Measurements from ENCODE around the gene NEO1.

The NEO1 gene

DNA sequence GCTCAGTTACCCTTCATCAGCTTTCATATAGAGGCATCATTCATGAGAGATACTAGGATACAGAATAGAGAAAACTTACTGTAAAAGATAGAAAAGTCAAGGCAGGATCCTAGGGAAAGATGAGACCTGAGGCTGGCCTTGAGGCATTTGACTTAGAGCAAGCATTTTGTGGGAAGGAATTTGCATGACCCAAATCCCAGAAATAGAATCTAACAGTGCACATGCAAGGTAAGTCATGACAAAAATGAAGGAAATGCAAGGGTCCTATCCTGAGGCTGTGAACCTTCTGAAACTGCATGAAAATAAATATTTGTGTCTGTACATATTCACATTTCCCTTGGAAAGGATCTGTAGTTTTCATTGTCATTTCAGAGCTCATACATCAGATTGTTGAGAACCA is 194.2 kb downstream of the NEO1 start:
- in situ Hi-C loops (cut with MboI; ENCODE audit: low sequenced_read_pairs): loop anchor here (25.0 kb wide), 1 partner anchor 534 kb away; no protein-coding TSS in a partner anchor

DNA sequence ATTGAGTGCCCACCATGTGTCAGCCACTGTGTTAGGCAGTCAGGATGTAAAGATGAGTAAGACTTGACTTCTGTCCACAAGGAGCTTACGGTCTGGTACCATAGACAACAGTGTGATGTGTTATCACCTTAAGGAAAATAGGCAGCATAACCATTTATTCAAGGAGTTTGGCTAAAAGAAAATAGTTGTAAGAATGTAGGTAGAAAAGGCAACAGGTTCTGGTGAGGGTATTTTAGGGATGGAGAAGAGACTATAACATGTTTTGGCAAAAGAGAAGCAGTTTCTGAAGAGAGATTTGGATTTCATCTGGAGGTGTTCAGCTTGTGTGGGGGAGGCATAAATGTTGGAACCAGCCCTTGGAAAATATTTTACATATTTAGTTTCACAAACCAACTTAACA is 194.6 kb downstream of the NEO1 start:
- in situ Hi-C loops (cut with MboI; ENCODE audit: low sequenced_read_pairs): loop anchor here (25.0 kb wide), 1 partner anchor 535 kb away; no protein-coding TSS in a partner anchor

DNA sequence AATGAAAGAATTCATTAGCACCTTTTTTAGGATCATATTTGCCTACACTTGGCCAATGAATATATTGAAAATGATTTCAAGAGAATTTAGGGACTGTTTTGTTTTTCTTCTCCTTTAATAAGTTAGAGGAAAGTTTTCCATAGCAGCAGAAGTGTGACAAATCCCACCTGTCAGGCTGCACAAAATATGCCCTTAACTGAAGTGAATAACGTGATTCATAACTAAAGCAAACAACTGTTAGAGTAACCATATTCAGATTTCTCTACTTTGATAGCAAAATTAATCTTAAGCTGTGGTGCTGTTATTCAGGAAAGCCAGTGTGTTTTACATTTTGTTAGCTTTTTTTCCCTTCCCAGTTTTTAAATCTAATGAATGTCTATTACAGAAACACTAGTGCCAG is 195.1 kb downstream of the NEO1 start:
- in situ Hi-C loops (cut with MboI; ENCODE audit: low sequenced_read_pairs): loop anchor here (25.0 kb wide), 1 partner anchor 535 kb away; no protein-coding TSS in a partner anchor

DNA sequence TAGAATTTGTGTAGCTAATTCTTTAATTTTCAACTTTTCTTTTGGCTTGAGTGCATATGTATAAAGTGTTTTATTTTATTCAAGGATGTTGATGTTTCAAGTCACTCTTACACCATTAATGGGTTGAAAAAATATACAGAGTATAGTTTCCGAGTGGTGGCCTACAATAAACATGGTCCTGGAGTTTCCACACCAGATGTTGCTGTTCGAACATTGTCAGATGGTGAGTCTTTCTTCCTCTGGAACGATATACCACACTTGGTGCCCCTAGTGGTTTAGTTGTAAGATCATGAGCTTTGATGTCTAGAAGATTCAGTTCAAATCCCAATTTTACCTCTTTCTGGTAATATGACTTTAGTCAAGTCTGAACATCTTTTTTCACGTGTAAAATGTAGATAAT is 197.2 kb downstream of the NEO1 start:
- in situ Hi-C loops (cut with MboI; ENCODE audit: low sequenced_read_pairs): loop anchor here (25.0 kb wide), 1 partner anchor 537 kb away; no protein-coding TSS in a partner anchor

DNA sequence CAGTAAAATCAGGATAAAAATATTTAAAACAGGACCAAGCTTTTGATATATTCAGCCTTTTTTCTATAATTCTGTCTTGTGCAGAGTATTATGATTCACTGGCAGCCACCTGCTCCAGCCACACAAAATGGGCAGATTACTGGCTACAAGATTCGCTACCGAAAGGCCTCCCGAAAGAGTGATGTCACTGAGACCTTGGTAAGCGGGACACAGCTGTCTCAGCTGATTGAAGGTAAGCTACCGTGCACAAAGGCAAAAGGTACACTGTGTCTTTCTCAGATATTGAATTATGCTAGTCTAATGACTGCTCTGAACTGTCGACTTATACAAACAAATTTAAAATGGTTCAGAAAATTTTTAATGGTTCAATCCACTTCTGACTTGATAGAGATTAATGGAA is 202.3 kb downstream of the NEO1 start:
- in situ Hi-C loops (cut with MboI; ENCODE audit: low sequenced_read_pairs): no loop called here

DNA sequence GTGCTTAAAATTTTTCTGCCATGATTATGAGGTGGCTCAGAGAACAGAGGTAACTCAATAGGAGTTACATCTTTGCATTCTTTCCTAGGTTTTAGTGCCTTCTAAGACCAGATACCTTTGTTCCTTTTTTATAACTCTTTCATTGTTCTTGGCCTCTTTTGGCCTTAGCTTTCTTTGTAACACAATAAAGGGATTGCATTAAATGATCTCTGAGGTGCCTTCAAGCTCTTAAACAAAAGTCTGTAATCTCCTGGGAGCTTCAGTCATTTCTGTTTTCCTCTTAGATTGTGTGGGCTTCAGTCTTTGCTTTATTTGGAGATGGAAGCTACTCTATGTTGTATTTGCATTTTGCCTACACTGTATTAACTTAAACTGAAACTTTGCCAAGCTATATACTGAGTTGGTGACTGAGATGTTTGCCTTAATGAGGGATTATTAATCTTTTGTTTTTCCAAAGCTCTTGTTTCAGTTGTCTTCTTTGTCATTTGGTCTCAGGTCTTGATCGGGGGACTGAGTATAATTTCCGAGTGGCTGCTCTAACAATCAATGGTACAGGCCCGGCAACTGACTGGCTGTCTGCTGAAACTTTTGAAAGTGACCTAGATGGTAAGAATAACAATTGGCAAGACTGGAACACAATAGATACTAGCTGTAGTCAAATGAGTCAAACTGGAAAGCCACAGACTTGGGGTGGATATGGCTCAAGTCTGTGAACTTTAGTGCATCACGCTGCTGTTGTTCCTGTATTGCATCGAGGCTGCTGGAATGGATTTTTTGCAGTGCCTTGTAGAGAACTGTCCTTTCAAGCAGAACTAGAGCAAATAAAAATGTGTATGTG is 206.2 kb downstream of the NEO1 start:
- in situ Hi-C loops (cut with MboI; ENCODE audit: low sequenced_read_pairs): no loop called here

DNA sequence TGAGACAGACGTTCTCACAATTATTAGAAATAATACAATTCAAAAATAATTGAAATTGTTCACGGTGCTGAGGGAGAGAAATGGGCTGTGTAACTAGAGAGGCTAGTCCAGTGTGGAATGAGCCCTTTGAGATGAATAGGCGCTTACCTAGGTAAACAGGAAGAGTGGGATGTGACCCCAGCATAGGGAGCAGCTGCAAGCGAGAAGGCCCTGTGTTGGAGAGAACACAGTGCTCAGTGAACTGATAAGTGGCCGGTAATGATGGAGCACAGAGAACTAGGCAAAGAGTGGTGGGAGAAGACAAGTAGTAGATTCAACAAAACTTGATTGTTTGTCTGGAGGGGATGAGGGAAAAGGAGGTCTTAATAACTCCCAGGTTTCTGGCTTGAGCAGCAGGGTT is 212.6 kb downstream of the NEO1 start:
- in situ Hi-C loops (cut with MboI; ENCODE audit: low sequenced_read_pairs): no loop called here

DNA sequence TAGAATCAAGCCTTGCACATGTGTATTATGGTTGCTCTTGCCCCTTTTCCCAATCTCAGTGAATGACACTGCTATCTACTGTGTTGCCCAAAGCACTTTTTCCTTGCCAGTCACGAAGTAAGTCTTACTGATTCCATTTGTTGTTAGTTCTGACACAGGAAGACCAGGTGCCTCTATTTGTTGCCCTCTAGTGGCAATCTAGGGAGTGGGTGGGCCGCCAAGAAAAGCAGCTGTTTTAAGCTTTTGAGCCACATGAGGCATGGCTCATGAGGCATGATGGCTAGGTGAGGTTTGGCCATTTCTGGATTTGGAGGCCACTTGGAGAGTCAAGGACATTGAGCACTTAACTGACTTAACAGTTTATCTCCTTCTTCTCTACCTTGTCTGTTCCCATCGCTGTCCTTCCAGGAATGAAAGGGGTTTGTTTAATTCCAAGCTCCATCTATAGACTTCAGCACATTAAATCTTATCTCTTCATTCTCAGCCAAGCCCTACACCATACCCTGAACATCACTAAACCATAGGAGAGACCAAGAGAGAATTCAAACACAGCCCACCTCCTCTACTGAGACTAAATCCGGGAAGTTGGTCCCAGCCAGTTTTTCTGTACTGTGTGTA is 213.4 kb downstream of the NEO1 start:
- in situ Hi-C loops (cut with MboI; ENCODE audit: low sequenced_read_pairs): no loop called here

DNA sequence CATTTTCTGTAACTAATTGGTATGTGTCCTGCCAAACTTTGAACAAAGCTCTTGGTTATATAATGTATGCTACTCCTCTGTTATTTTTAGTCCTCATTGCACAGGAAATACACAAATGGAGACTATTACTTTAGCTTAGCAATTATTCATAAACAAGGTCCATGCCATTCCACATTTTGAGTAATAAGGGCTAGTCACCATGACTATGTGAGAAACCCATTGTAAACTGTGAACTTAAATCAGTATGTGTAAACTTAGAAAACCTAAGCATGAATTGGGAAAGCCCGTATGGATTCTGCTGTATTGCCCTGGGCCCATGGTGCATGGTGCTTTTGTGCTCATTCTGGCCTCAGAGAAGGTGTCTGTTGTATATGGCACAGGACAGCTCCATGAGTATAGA is 216.2 kb downstream of the NEO1 start:
- in situ Hi-C loops (cut with MboI; ENCODE audit: low sequenced_read_pairs): no loop called here

DNA sequence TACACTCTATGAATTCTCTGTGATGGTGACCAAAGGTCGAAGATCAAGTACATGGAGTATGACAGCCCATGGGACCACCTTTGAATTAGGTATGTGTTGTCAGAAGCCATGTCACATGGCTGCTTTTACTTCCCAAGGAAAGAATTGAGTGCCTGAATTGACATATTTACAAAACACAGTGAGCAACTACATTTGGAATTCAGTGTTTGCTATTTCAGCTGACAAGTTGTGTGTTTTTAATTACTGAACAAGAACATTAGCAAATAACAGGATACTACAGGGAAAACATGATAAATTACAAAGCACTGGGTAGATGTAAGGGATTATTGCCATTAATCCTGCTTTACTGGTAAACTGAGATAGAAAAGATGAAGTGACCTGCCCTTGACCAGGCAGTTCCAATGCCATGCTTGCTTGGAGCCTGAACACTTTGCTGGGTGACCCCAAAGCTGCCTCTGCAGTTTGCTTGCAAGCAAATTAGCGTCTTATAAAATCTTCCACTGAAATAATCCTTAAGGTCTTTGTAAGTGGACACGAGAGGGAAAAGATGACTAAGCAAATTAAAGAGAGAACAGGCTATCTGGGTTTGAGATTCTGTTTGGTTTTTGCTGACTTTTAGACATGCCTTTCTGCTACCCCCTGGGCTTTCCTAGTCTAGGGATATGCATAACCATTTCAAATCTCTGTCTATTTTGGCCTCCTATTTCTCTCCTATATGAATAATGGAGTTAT is 218.3 kb downstream of the NEO1 start:
- in situ Hi-C loops (cut with MboI; ENCODE audit: low sequenced_read_pairs): no loop called here

DNA sequence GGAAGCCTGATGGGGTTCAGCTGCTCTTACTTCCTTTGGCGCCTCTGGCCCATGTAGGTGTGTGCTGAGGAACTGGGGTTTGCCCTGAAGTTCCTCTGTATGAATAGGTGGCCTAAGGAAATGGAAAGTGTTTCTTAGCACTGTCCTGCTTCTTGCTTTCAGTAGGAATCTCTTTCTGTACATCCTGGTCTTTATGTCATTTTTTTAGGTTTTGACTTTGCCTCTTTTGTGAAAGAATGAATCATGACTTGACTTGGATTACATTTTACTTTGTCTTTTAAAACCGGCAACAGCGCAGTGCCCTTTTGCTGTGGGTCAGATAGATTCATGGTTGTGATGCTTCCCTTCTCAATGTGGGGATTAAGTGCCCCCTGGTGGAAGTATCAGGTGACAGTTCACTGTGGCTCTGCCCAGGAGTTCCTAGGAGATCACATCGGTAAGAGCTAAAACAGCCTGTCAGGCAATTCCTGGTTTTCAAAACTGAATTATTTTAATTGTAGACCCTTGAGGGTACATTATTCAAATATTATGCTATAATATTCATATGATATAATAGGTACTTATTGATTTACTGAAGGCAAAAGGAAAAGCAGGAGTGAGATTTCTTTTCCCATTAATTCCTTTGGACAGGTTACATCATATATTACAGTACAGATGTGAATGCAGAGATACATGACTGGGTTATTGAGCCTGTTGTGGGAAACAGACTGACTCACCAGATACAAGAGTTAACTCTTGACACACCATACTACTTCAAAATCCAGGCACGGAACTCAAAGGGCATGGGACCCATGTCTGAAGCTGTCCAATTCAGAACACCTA is 221.1 kb downstream of the NEO1 start:
- in situ Hi-C loops (cut with MboI; ENCODE audit: low sequenced_read_pairs): no loop called here

DNA sequence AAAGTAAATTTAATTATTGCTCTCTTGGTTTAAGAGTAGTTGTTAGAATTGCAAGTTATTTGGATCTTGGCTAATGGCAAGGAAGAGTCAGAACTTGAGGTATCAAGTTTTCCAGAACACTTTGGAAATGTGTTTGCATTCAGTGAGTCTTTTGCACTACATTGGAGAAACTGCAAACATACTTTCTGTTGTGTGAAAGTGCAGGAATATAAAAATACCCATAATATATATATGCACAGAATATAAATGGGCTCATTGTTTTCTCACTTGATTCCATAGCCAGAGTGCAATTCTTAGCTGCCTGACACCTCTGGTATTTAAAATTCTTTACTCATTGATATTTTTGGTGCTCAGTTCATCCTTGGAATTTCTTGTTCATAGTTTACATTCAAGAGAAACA is 223.6 kb downstream of the NEO1 start:
- in situ Hi-C loops (cut with MboI; ENCODE audit: low sequenced_read_pairs): no loop called here

DNA sequence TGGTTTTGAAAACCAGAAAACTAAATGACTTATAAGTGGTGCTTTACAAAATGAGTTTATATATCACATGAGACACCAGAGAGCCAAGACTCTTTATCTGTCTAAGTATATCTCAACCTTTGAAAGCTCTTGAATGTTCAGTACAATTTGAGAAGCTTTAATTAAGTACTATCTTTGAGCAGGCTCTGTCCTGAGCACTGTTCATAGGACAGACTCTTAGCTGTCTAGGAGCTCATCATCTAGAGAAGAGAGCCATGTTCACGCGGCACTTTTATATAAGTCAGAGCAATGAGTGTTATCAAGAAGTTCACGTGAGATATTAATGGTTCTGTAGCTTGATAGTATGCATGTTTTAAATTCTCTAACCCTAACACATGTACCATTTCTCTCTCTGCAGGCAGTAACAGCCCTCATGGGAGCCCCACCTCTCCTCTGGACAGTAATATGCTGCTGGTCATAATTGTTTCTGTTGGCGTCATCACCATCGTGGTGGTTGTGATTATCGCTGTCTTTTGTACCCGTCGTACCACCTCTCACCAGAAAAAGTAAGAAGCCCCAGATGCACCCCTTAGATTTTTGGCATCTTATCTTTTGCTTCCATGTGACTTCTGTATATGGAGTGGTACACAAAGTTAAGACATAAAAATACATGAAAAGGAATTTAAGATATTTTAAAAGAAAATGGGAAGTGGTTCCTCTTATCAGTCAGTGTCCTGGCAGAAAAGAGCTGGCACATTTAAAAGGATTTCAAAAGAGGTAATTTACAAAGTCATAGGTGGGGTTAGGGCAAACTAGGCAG is 230.5 kb downstream of the NEO1 start:
- in situ Hi-C loops (cut with MboI; ENCODE audit: low sequenced_read_pairs): no loop called here

DNA sequence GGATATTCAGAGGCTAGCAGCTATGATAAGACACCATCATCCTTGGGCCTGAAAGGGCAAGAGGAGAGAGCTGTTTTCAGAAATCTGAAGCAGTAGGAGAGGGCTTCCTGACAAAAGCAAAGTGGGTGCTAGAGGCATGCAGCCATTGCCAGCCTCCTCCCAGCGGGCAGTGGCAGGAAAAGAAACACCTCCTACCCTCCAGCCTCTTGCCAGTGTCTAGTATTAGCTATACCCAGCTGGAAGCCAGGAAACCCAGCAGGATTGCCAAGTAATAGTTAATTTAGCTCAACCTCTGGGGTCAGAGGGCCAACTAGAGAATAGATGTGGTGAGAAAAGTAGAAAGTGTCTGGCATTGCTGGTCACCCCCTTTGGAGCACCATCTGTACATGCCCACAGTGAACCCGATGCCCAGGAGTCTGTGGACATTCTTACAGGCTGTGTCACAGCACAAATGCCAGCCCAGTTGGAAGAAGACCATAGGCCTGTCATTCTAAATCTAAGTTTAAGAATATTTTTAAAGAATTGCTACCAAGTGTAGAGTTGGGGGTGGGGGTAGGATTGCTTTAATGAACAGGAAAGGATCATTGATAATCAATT is 231.2 kb downstream of the NEO1 start:
- in situ Hi-C loops (cut with MboI; ENCODE audit: low sequenced_read_pairs): no loop called here

DNA sequence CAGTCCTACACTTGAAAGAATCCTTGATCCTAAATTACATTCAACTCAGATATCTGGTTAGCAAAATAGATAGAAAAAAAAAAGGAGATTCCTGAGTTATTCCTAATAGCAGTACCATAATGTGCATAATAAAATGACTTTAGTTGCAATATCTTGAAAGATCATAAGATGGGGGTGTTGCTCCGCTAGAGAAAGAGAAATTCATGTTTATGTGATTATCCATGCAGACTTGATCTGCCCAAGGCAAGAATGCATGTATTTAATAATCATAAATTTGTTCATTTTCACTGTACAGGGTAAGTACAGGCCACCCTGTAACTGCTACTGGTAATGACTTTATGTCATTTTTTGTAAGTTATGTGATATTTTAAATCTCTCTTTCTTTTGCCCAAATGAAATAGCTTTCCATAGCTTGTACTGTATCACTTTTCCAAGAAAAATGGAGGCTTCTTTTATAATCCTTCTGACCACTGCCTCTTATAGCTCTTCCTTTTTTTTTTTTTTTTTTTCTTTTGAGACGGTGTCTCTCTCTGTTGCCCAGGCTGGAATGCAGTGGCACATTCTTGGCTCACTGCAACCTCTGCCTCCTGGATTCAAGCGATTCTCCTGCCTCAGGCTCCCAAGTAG is 231.9 kb downstream of the NEO1 start:
- in situ Hi-C loops (cut with MboI; ENCODE audit: low sequenced_read_pairs): no loop called here

DNA sequence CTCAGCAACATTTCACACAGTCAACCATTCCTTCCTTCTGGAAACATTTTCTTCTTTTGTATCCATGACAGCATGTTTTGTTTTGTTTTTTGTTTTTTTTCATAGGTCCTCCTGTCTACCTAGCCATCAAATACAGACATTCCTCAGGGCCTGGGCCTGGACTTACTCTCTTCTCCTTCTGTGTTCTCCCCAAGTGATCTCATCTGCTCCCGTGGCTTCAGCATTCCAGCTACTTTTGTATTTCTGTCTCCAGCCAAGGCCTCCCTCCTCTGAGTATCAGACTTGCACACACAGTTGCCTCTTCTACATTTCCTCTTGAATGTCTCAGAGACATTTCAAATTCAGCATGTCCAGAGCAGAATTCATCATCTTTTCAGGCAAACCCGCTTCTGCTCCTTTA is 234.0 kb downstream of the NEO1 start:
- in situ Hi-C loops (cut with MboI; ENCODE audit: low sequenced_read_pairs): no loop called here

DNA sequence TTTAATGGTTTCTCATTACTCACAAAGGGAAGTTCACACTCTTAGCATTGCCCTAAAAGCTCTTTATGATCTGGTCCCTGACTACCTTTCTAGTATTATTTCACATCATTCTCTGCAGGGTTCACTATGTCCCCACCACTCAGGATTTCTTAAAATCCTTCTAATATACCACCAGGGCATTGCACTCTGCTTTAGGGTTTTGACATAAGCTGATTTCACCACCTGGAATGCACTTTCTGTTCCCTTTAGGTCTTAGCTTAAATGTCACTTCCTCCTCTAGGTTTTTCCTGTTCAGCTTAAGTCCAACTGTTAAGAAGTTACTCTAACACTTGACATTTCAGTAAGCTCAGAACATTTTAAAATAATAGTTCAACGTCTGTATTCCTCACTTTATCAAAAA is 234.8 kb downstream of the NEO1 start:
- in situ Hi-C loops (cut with MboI; ENCODE audit: low sequenced_read_pairs): no loop called here

DNA sequence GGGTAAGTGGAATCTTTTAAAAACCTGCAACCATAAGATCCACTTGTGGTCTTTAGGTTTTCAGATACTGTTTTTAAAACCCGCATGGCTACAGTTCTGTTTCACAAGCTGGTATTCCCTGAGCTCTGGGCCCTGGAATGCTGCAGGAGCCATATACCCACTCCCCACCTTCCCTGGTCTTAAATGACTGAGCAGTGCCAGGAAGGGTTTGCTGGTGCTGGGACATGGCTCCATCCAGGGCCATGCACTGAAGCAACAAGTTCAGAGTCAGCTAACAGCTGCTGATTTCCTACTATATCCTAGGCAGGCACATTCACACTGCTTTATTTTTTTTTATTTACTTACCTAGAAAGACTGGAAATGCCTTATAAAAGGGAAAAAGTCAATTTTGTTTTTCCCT is 239.2 kb downstream of the NEO1 start:
- in situ Hi-C loops (cut with MboI; ENCODE audit: low sequenced_read_pairs): no loop called here

DNA sequence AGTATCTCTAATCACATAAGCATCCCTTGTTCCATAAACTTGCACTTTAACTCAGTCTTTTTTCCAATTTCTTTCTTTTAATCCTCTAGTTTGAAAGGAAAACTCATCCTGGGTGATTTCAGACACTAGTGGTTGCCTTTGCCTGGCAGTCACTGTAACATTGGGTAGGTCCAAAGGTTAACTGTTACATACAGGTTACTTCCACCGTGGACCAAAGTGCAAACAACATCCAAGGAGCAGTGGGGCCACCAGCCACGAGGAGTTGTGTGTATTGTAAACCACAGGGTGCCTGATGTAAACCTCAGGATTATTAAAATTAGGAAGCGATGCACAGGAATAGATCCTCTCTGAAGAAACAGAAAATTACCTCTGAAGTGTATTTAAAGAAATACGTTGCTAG is 241.5 kb downstream of the NEO1 start:
- in situ Hi-C loops (cut with MboI; ENCODE audit: low sequenced_read_pairs): no loop called here
